ENCODE results near the gene KLF17. TPM values are rescaled to one million over a fixed set of nuclear protein-coding genes. Genes with fewer than 3 reads are reported as not detected.

Gene KLF17
- total and polyA plus RNA-seq, 4 donors: not detected

DNA sequence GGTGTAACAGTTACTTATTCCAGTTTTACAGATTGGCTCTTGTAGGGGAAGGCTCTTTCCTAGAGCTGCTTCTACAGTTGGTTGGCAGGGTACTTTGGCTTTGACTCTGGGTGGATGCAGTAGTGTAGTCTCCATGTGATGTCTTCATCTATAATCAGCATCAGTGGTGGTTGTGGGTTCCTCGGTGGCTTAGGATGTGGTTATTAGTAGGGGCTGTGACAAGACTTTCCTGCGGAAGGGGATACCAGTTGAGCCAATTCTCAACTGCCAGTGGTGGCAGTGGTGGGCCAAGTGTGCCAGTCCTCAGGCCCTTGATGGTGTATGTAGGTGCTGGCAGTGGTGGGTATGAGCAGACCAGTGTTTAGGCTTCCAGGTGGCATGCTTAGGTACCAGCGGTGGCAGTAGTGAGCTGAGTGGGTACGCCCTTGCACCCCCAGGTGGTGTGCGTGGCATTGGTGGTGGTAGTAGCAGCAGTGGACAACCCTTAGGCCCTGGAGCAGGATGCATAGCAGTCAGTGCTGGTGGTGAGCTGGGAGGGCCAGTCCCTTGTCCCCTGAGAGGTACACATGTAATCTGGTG lies 50.0 kb downstream of the KLF17 start:
- Histone ChIP-seq H3K9me3 (ENCODE audit: control insufficient read depth in 4 of 4, low read length in 3 of 4) (no peaks in the 10 kb centered on the region), H3K4me1 (ENCODE audit: control insufficient read depth in 4 of 4, insufficient read depth in 4 of 4, low read length in 3 of 4) (no peaks in the 10 kb centered on the region), H3K9ac (ENCODE audit: low read depth in 1 of 2, low read length in 2 of 2) (no peak overlapping the region), H3K4me3 (ENCODE audit: low read depth in 1 of 3, low read length in 3 of 3) (no peak overlapping the region), H3K27ac (ENCODE audit: low read depth in 1 of 2, low read length in 2 of 2) (no peak overlapping the region), H3K27me3 (ENCODE audit: control insufficient read depth in 4 of 4, insufficient read depth in 4 of 4, low read length in 3 of 4) (no peaks in the 10 kb centered on the region), H3K36me3 (ENCODE audit: control insufficient read depth in 4 of 4, insufficient read depth in 3 of 4, low read depth in 1 of 4, low read length in 3 of 4) (no peaks in the 10 kb centered on the region)
- DNase-seq (ENCODE audit: low spot score): no peak
- WGBS: 84% methylated on average over 5 of the region's 5 CpGs
- TF ChIP-seq FOXA2 (IDR thresholded peaks at IDR 0.05) (no peak), FOXA1 (IDR thresholded peaks at IDR 0.05) (no peak)
- TF ChIP-seq, protein P1, sequence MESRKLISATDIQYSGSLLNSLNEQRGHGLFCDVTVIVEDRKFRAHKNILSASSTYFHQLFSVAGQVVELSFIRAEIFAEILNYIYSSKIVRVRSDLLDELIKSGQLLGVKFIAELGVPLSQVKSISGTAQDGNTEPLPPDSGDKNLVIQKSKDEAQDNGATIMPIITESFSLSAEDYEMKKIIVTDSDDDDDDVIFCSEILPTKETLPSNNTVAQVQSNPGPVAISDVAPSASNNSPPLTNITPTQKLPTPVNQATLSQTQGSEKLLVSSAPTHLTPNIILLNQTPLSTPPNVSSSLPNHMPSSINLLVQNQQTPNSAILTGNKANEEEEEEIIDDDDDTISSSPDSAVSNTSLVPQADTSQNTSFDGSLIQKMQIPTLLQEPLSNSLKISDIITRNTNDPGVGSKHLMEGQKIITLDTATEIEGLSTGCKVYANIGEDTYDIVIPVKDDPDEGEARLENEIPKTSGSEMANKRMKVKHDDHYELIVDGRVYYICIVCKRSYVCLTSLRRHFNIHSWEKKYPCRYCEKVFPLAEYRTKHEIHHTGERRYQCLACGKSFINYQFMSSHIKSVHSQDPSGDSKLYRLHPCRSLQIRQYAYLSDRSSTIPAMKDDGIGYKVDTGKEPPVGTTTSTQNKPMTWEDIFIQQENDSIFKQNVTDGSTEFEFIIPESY (IDR thresholded peaks at IDR 0.05): no peak

DNA sequence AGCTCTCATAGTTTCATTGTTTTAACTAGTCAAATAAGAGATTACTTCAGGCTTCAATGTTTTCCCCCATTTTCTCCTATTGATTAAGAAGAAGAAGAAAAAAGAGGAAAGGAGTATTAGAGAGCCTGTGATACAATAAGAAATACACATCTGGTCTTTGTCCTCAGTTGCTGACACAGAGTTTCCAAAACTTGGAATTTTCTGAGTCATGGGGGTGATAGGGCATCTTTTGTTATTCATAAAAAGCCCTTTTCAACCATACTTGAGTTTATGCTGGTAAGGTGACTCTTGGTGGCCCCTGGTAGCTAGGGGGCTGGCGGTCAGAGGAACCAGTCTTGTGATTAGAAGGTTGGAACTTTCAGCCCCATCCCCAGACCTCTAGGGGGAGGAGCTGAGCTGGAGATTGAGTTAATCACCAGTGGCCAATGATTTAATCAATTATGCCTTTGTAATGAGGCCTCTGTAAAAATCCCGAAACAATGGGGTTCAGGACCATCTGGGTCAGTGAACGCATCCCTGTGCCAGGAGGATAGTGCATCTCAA lies 51.7 kb downstream of the KLF17 start:
- H3K4me1 ChIP-seq (ENCODE audit: control insufficient read depth in 4 of 4, insufficient read depth in 4 of 4, low read length in 3 of 4): no peaks in the 10 kb centered on the region
- no peaks in the 10 kb centered on the region for H3K9me3 ChIP-seq (ENCODE audit: control insufficient read depth in 4 of 4, low read length in 3 of 4)
- no peak overlapping the region for H3K27ac ChIP-seq (ENCODE audit: low read depth in 1 of 2, low read length in 2 of 2)
- no peaks in the 10 kb centered on the region for H3K36me3 ChIP-seq (ENCODE audit: control insufficient read depth in 4 of 4, insufficient read depth in 3 of 4, low read depth in 1 of 4, low read length in 3 of 4)
- H3K4me3 ChIP-seq (ENCODE audit: low read depth in 1 of 3, low read length in 3 of 3): no peak overlapping the region
- TF ChIP-seq, protein P2, sequence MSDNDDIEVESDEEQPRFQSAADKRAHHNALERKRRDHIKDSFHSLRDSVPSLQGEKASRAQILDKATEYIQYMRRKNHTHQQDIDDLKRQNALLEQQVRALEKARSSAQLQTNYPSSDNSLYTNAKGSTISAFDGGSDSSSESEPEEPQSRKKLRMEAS (IDR thresholded peaks at IDR 0.05): no peak
- no peak for TF ChIP-seq FOXA2 (IDR thresholded peaks at IDR 0.05)
- no peak for TF ChIP-seq EGR1 (IDR thresholded peaks at IDR 0.05; ENCODE audit: low read depth in 2 of 2)
- no peak for TF ChIP-seq GABPA (IDR thresholded peaks at IDR 0.05 in 1 of 2, conservative IDR thresholded peaks at IDR 0.05 in 1 of 2)
- no peak for TF ChIP-seq JUND (IDR thresholded peaks at IDR 0.05)
- TF ChIP-seq, protein P1 (IDR thresholded peaks at IDR 0.05): no peak
- TF ChIP-seq TAF1 (conservative IDR thresholded peaks at IDR 0.05): no peak
- TF ChIP-seq NR2F2 (IDR thresholded peaks at IDR 0.05): no peak
- TF ChIP-seq FOXA1 (IDR thresholded peaks at IDR 0.05): no peak
- TF ChIP-seq, protein P3, sequence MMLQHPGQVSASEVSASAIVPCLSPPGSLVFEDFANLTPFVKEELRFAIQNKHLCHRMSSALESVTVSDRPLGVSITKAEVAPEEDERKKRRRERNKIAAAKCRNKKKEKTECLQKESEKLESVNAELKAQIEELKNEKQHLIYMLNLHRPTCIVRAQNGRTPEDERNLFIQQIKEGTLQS (IDR thresholded peaks at IDR 0.05): no peak
- TF ChIP-seq, protein P4, sequence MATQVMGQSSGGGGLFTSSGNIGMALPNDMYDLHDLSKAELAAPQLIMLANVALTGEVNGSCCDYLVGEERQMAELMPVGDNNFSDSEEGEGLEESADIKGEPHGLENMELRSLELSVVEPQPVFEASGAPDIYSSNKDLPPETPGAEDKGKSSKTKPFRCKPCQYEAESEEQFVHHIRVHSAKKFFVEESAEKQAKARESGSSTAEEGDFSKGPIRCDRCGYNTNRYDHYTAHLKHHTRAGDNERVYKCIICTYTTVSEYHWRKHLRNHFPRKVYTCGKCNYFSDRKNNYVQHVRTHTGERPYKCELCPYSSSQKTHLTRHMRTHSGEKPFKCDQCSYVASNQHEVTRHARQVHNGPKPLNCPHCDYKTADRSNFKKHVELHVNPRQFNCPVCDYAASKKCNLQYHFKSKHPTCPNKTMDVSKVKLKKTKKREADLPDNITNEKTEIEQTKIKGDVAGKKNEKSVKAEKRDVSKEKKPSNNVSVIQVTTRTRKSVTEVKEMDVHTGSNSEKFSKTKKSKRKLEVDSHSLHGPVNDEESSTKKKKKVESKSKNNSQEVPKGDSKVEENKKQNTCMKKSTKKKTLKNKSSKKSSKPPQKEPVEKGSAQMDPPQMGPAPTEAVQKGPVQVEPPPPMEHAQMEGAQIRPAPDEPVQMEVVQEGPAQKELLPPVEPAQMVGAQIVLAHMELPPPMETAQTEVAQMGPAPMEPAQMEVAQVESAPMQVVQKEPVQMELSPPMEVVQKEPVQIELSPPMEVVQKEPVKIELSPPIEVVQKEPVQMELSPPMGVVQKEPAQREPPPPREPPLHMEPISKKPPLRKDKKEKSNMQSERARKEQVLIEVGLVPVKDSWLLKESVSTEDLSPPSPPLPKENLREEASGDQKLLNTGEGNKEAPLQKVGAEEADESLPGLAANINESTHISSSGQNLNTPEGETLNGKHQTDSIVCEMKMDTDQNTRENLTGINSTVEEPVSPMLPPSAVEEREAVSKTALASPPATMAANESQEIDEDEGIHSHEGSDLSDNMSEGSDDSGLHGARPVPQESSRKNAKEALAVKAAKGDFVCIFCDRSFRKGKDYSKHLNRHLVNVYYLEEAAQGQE (IDR thresholded peaks at IDR 0.05): no peak
- no peak overlapping the region for H3K9ac ChIP-seq (ENCODE audit: low read depth in 1 of 2, low read length in 2 of 2)
- WGBS: 93% methylated on average over 3 of the region's 3 CpGs
- H3K27me3 ChIP-seq (ENCODE audit: control insufficient read depth in 4 of 4, insufficient read depth in 4 of 4, low read length in 3 of 4): no peaks in the 10 kb centered on the region
- no peak for DNase-seq (ENCODE audit: low spot score)
